ENCODE measurements around the gene SLC22A2. TPM values are rescaled to one million over a fixed set of nuclear protein-coding genes. Genes with fewer than 3 reads are reported as not detected.

The SLC22A2 gene
- total RNA-seq, 4 donors from 2014 or later: not detected

- H3K4me1 ChIP-seq: no peaks in the 10 kb centered on the region
- H3K9me3 ChIP-seq: no peaks in the 10 kb centered on the region
- WGBS, 2 donors: 92 to 95% methylated on average over 3 of the region's 3 CpGs
- H3K27me3 ChIP-seq: no peaks in the 10 kb centered on the region
- no peak for DNase-seq
- H3K36me3 ChIP-seq: no peaks in the 10 kb centered on the region
- TF ChIP-seq CTCF (IDR thresholded peaks at IDR 0.05): no peak
- TF ChIP-seq POLR2A (IDR thresholded peaks at IDR 0.05): no peak
- H3K4me3 ChIP-seq (replicated peaks in 1 of 3): no peak overlapping the region
- H3K27ac ChIP-seq: no peak overlapping the region
- intact Hi-C loops (cut with DNase I): no loop called here
Measured at GRCh38 chr6:160269771-160270170, 11.2 kb upstream of the SLC22A2 start.

- no peaks in the 10 kb centered on the region for H3K4me1 ChIP-seq
- no peak overlapping the region for H3K27ac ChIP-seq
- H3K4me3 ChIP-seq (replicated peaks in 1 of 3): no peak overlapping the region
- no peaks in the 10 kb centered on the region for H3K36me3 ChIP-seq
- no peak for DNase-seq
- TF ChIP-seq POLR2A (IDR thresholded peaks at IDR 0.05) (no peak), CTCF (IDR thresholded peaks at IDR 0.05) (no peak)
- no peaks in the 10 kb centered on the region for H3K9me3 ChIP-seq
- H3K27me3 ChIP-seq: no peaks in the 10 kb centered on the region
- intact Hi-C loops (cut with DNase I): no loop called here
- WGBS, 2 donors: 88 to 90% methylated on average over 4 of the region's 4 CpGs
Measured at GRCh38 chr6:160269023-160269521, 10.5 kb upstream of the SLC22A2 start.

- DNase-seq: no peak
- no peaks in the 10 kb centered on the region for H3K4me1 ChIP-seq
Measured at GRCh38 chr6:160267102-160267501, 8.5 kb upstream of the SLC22A2 start.

GRCh38 chr6:160265869-160266476 lies 7.4 kb upstream of the SLC22A2 start:
- WGBS, 2 donors: 76 to 82% methylated on average over 6 of the region's 6 CpGs
- TF ChIP-seq POLR2A (IDR thresholded peaks at IDR 0.05): no peak
- no peak for TF ChIP-seq CTCF (IDR thresholded peaks at IDR 0.05)

More at GRCh38 chr6:160267102-160267501, 8.5 kb upstream of the SLC22A2 start:
- 82 to 83% methylated on average over 2 to 6 of the region's 6 CpGs for WGBS, 2 donors
- Histone ChIP-seq H3K27ac (no peak overlapping the region), H3K9me3 (no peaks in the 10 kb centered on the region), H3K4me3 (replicated peaks in 1 of 3) (no peak overlapping the region), H3K27me3 (no peaks in the 10 kb centered on the region), H3K36me3 (no peaks in the 10 kb centered on the region)
- intact Hi-C loops (cut with DNase I): no loop called here
- no peak for TF ChIP-seq POLR2A (IDR thresholded peaks at IDR 0.05)
- TF ChIP-seq CTCF (IDR thresholded peaks at IDR 0.05): no peak

GRCh38 chr6:160264061-160264612 lies 5.5 kb upstream of the SLC22A2 start:
- Histone ChIP-seq H3K4me1 (no peaks in the 10 kb centered on the region), H3K4me3 (replicated peaks in 1 of 3) (no peak overlapping the region), H3K27me3 (no peaks in the 10 kb centered on the region), H3K36me3 (no peaks in the 10 kb centered on the region), H3K27ac (no peak overlapping the region), H3K9me3 (no peaks in the 10 kb centered on the region)
- no peak for DNase-seq
- intact Hi-C loops (cut with DNase I): no loop called here
- no peak for TF ChIP-seq CTCF (IDR thresholded peaks at IDR 0.05)
- no peak for TF ChIP-seq POLR2A (IDR thresholded peaks at IDR 0.05)
- 85 to 91% methylated on average over 7 of the region's 7 CpGs for WGBS, 2 donors

More at GRCh38 chr6:160265869-160266476, 7.4 kb upstream of the SLC22A2 start:
- Histone ChIP-seq H3K27me3 (no peaks in the 10 kb centered on the region), H3K36me3 (no peaks in the 10 kb centered on the region), H3K27ac (no peak overlapping the region), H3K4me3 (replicated peaks in 1 of 3) (no peak overlapping the region), H3K4me1 (no peaks in the 10 kb centered on the region), H3K9me3 (no peaks in the 10 kb centered on the region)
- no peak for DNase-seq
- intact Hi-C loops (cut with DNase I): no loop called here
